Lower leg skin (tissue), 4 donors: ENCODE data around the gene SATB1. TPM values are rescaled to one million over a fixed set of nuclear protein-coding genes. Genes with fewer than 3 reads are reported as not detected.
A peak's percentile ranks its signal among the peaks of the same experiment; 100 is the strongest.
"Not testable (repeated sequence)": the region's sequence is repeated elsewhere in the genome, so short reads cannot be mapped to it uniquely, and the experiment has no call there.

Source experiments
- DNase-seq, 2 donors: peaks; one replicate each; pipeline ENCODE4 v3.0.0-alpha.2; 2019; ENCODE audit warnings: low spot score in 2 of 2
- H3K4me3 ChIP-seq: fragments of 200-600 bp; sonication (generic); 2 replicates; pipeline ENCODE4 v1.5.1; 2017; ENCODE audit warnings: mild to moderate bottlenecking, low read depth; ENCODE audit not compliant: poor library complexity, severe bottlenecking
- POLR2A ChIP-seq, 2 donors: fragments of 450-650 bp; IDR thresholded peaks; one replicate each; pipeline ENCODE4 v1.6.1; 2016 to 2017; ENCODE audit warnings: antibody characterized with exemption in 2 of 2, mild to moderate bottlenecking in 1 of 2, moderate library complexity in 1 of 2
- WGBS, 2 donors: methylation state at CpG; one replicate each; pipeline ENCODE4 v1.1.5; 2018; 5-methylcytosine and 5-hydroxymethylcytosine counted together
- intact Hi-C: fragments of 100-400 bp; cut with DNase I; formaldehyde crosslinking; loops from one replicate; pipeline ENCODE4 v1.15.0; 2023; ENCODE audit warnings: low total_unique reads
- total RNA-seq, 4 donors: library from RNA; depleted of rRNA; stranded (reverse); fragments of >200 nt; gene quantifications; one replicate each; pipeline ENCODE4 v1.1.0, GENCODE V29; 2016
- TF ChIP-seq, protein P1 (sequence below), 3 donors: fragments of 450-650 bp; IDR thresholded peaks; one replicate each; pipeline ENCODE4 v1.5.1; 2016; ENCODE audit warnings: antibody characterized with exemption in 3 of 3, mild to moderate bottlenecking in 3 of 3, moderate library complexity in 2 of 3

The SATB1 gene
- 10 to 100 TPM; 16.9 to 33.8 (median 25.7) TPM for total RNA-seq

GRCh38 chr3:18424729-18425640 is at the start of gene SATB1:
Gene SATB1, minus strand, starts transcription at chr3:18425339. Its CDS starts 4,372 bp downstream, at chr3:18420967.
- WGBS, 2 donors: 0 to 1% methylated on average over 62 to 89 of the region's 89 CpGs
- peak within 1 kb of the TSS; percentile 69 for H3K4me3 ChIP-seq
- no peak for TF ChIP-seq POLR2A (IDR thresholded peaks at IDR 0.05)
- TF ChIP-seq, protein P1, sequence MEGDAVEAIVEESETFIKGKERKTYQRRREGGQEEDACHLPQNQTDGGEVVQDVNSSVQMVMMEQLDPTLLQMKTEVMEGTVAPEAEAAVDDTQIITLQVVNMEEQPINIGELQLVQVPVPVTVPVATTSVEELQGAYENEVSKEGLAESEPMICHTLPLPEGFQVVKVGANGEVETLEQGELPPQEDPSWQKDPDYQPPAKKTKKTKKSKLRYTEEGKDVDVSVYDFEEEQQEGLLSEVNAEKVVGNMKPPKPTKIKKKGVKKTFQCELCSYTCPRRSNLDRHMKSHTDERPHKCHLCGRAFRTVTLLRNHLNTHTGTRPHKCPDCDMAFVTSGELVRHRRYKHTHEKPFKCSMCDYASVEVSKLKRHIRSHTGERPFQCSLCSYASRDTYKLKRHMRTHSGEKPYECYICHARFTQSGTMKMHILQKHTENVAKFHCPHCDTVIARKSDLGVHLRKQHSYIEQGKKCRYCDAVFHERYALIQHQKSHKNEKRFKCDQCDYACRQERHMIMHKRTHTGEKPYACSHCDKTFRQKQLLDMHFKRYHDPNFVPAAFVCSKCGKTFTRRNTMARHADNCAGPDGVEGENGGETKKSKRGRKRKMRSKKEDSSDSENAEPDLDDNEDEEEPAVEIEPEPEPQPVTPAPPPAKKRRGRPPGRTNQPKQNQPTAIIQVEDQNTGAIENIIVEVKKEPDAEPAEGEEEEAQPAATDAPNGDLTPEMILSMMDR (IDR thresholded peaks at IDR 0.05): no peak
- intact Hi-C loops: no loop called here
- peak; percentile 67 to 95 for DNase-seq

GRCh38 chr3:18474202-18474601 is 49.1 kb upstream of the SATB1 start:
- intact Hi-C loops: no loop called here
- no peak overlapping the region for H3K4me3 ChIP-seq
- TF ChIP-seq POLR2A (IDR thresholded peaks at IDR 0.05): no peak
- TF ChIP-seq, protein P1 (IDR thresholded peaks at IDR 0.05): no peak
- no peak for DNase-seq
- WGBS, 2 donors: 46 to 48% methylated on average over 2 of the region's 2 CpGs

DNA sequence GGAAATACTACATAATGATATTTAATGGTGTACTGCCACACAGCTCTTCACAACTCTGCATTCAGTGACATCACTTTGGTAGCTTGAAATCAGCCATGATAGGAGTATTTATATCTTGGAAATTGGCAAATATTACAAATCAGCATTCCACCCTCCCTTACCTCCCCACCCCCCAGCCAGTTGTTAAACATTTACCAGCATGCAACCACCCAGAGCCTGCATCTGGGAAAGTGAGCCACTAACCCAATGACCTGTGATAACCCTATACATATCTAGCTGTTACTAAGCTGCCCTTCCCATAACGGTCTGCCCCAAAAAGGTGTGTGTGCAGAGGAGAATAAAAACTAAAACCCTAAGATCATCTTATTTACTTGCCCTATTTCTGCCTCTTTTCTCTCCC is 44.6 kb upstream of the SATB1 start:
- no peak overlapping the region for H3K4me3 ChIP-seq
- WGBS, 2 donors: 72 to 85% methylated on average over 1 of the region's 1 CpG
- no peak for TF ChIP-seq POLR2A (IDR thresholded peaks at IDR 0.05)
- TF ChIP-seq, protein P1 (IDR thresholded peaks at IDR 0.05): no peak
- no peak for DNase-seq
- intact Hi-C loops: no loop called here

GRCh38 chr3:18466136-18466535 is 41.0 kb upstream of the SATB1 start:
- WGBS, 2 donors: 100% methylated on average over 1 of the region's 1 CpG
- TF ChIP-seq, protein P1 (IDR thresholded peaks at IDR 0.05): no peak
- no peak for TF ChIP-seq POLR2A (IDR thresholded peaks at IDR 0.05)
- no peak overlapping the region for H3K4me3 ChIP-seq
- intact Hi-C loops: no loop called here
- no peak for DNase-seq

GRCh38 chr3:18454766-18455165 is 29.6 kb upstream of the SATB1 start:
- no peak for DNase-seq
- no peak for TF ChIP-seq POLR2A (IDR thresholded peaks at IDR 0.05)
- TF ChIP-seq, protein P1 (IDR thresholded peaks at IDR 0.05): no peak
- intact Hi-C loops: no loop called here
- 88 to 89% methylated on average over 2 of the region's 2 CpGs for WGBS, 2 donors
- H3K4me3 ChIP-seq: no peak overlapping the region

GRCh38 chr3:18449618-18450017 is 24.5 kb upstream of the SATB1 start:
- 88 to 93% methylated on average over 6 of the region's 6 CpGs for WGBS, 2 donors
- H3K4me3 ChIP-seq, intact Hi-C loops, DNase-seq: not testable (repeated sequence)
